H1 (cell line): Measurements from ENCODE around the gene PEX26. TPM values are rescaled to one million over a fixed set of nuclear protein-coding genes. Genes with fewer than 3 reads are reported as not detected.

Experiments
- CTCF ChIA-PET: fragments of 300-600 bp; sonication (Branson Sonifier 250); formaldehyde crosslinking; loops from one replicate; lab custom pipeline; 2021; ENCODE audit not compliant: partially characterized antibody; lab: Charles Lee
- POLR2A ChIA-PET: fragments of 300-600 bp; sonication (Branson Sonifier 250); formaldehyde crosslinking; loops from one replicate; lab custom pipeline; 2021; ENCODE audit warnings: inconsistent platforms; ENCODE audit not compliant: partially characterized antibody; lab: Charles Lee
- DNase-seq, 2 experiments: peaks; one replicate each; pipeline versions ENCODE4 v3.0.0 to v3.0.0-alpha.2; 2010 to 2022; ENCODE audit warnings: low spot score in 2 of 2, low read depth in 1 of 2, mixed read lengths in 1 of 2
- FAIRE-seq: peaks from 2 replicates; lab custom pipeline; 2011; peaks lifted over from hg19 to GRCh38; lab: Jason Lieb, UNC
- H2AFZ ChIP-seq: 2 replicates; pipeline ENCODE4 v1.8.1; 2012; ENCODE audit warnings: low read length, inconsistent platforms
- H2AK5ac ChIP-seq: 2 replicates; pipeline ENCODE4 v1.6.1; 2013; ENCODE audit warnings: low read depth, low read length
- H2BK120ac ChIP-seq: replicated peaks from 2 replicates; pipeline ENCODE3; 2013; ENCODE audit warnings: low read depth, low read length, inconsistent platforms
- H2BK12ac ChIP-seq: 2 replicates; pipeline ENCODE4 v1.6.1; 2013; ENCODE audit warnings: low read depth, low read length
- H2BK15ac ChIP-seq: 2 replicates; pipeline ENCODE4 v1.6.1; 2013; ENCODE audit warnings: low read length
- H2BK20ac ChIP-seq: 2 replicates; pipeline ENCODE4 v1.6.1; 2013; ENCODE audit warnings: low read length
- H2BK5ac ChIP-seq: 2 replicates; pipeline ENCODE4 v1.6.1; 2013; ENCODE audit warnings: low read depth, low read length
- H3K14ac ChIP-seq: 2 replicates; pipeline ENCODE4 v1.6.1; 2013; ENCODE audit warnings: inconsistent platforms; ENCODE audit not compliant: insufficient read length
- H3K18ac ChIP-seq: 2 replicates; pipeline ENCODE4 v1.6.1; 2013; ENCODE audit warnings: low read length; ENCODE audit errors: extremely low read depth
- H3K23ac ChIP-seq: 2 replicates; pipeline ENCODE4 v1.6.1; 2013; ENCODE audit warnings: inconsistent platforms; ENCODE audit not compliant: insufficient read length
- H3K23me2 ChIP-seq: 2 replicates; pipeline ENCODE4 v1.6.1; 2013; ENCODE audit warnings: low read depth, low read length
- H3K27ac ChIP-seq: 2 replicates; pipeline ENCODE4 v1.6.1; 2011; ENCODE audit warnings: low read depth, low read length, inconsistent platforms
- H3K27me3 ChIP-seq, 4 experiments: replicated peaks in 1 of 4; 1 replicate in 1 of 4; 2 replicates in 3 of 4; pipeline versions ENCODE4 v1.6.1 to v1.8.1; 2011 to 2013; ENCODE audit warnings: low read length in 3 of 4, mild to moderate bottlenecking in 3 of 4, inconsistent platforms in 2 of 4, mixed read lengths in 2 of 4, moderate library complexity in 1 of 4; ENCODE audit not compliant: control insufficient read depth in 3 of 4, insufficient read depth in 3 of 4; ENCODE audit errors: extremely low read depth in 1 of 4
- H3K36me3 ChIP-seq, 4 experiments: 2 replicates each; pipeline versions ENCODE4 v1.6.1 to v1.8.1; 2011 to 2013; ENCODE audit warnings: mild to moderate bottlenecking in 4 of 4, low read length in 3 of 4, moderate library complexity in 2 of 4, control low read depth in 1 of 4, inconsistent platforms in 1 of 4; ENCODE audit not compliant: insufficient read depth in 4 of 4, control insufficient read depth in 2 of 4
- H3K4ac ChIP-seq: replicated peaks from 2 replicates; pipeline ENCODE3; 2013; ENCODE audit warnings: low read length, low read depth, mixed read lengths, inconsistent platforms; ENCODE audit not compliant: insufficient read length
- H3K4me1 ChIP-seq, 4 experiments: replicated peaks in 1 of 4; 1 replicate in 1 of 4; 2 replicates in 3 of 4; pipeline versions ENCODE4 v1.6.1 to v1.8.1; 2011 to 2013; ENCODE audit warnings: low read length in 3 of 4, inconsistent platforms in 2 of 4, mixed read lengths in 1 of 4; ENCODE audit not compliant: insufficient read depth in 4 of 4, control insufficient read depth in 3 of 4
- H3K4me2 ChIP-seq, 2 experiments: 2 replicates each; pipeline versions ENCODE4 v1.6.1 to v1.8.1; 2011 to 2013; ENCODE audit warnings: low read depth in 2 of 2, low read length in 2 of 2, control low read depth in 1 of 2, inconsistent platforms in 1 of 2, mild to moderate bottlenecking in 1 of 2; ENCODE audit not compliant: insufficient read depth in 1 of 2
- H3K4me3 ChIP-seq, 4 experiments: fragments of 200-600, 300-600 bp in 1 of 4; sonication (generic), shearing (Covaris generic), sonication (Bioruptor Twin) in 1 of 4; 2 replicates each; pipeline versions ENCODE4 v1.5.1 to v1.8.1; 2011 to 2016; ENCODE audit warnings: low read length in 4 of 4, low read depth in 3 of 4, control low read depth in 2 of 4, inconsistent platforms in 2 of 4, mild to moderate bottlenecking in 2 of 4, mixed read lengths in 1 of 4, moderate library complexity in 1 of 4; ENCODE audit not compliant: insufficient read depth in 2 of 4; ENCODE audit errors: extremely low read depth in 1 of 4
- H3K56ac ChIP-seq: replicated peaks from 2 replicates; pipeline ENCODE3; 2013; ENCODE audit warnings: low read depth, mild to moderate bottlenecking, mixed read lengths, low read length, inconsistent platforms; ENCODE audit not compliant: insufficient read length
- H3K79me1 ChIP-seq: 2 replicates; pipeline ENCODE4 v1.6.1; 2013; ENCODE audit warnings: low read depth, low read length, control low read depth
- H3K79me2 ChIP-seq, 2 experiments: 2 replicates each; pipeline versions ENCODE4 v1.6.1 to v1.8.1; 2012 to 2013; ENCODE audit warnings: low read length in 2 of 2, mild to moderate bottlenecking in 2 of 2, inconsistent platforms in 1 of 2; ENCODE audit not compliant: insufficient read depth in 2 of 2, control insufficient read depth in 1 of 2
- H3K9ac ChIP-seq, 4 experiments: replicated peaks in 1 of 4; 1 replicate in 1 of 4; 2 replicates in 3 of 4; pipeline versions ENCODE4 v1.6.1 to v1.8.1; 2011 to 2013; ENCODE audit warnings: low read depth in 3 of 4, low read length in 3 of 4, control low read depth in 2 of 4, mild to moderate bottlenecking in 2 of 4, moderate library complexity in 2 of 4, inconsistent platforms in 1 of 4; ENCODE audit errors: extremely low read depth in 1 of 4
- H3K9me3 ChIP-seq, 2 experiments: 2 replicates each; pipeline versions ENCODE4 v1.6.1 to v1.8.1; 2012 to 2013; ENCODE audit warnings: mild to moderate bottlenecking in 2 of 2, moderate library complexity in 2 of 2, control low read depth in 1 of 2, inconsistent platforms in 1 of 2, low read depth in 1 of 2, low read length in 1 of 2, mixed read lengths in 1 of 2; ENCODE audit not compliant: insufficient read depth in 2 of 2
- H4K20me1 ChIP-seq, 2 experiments: replicated peaks in 1 of 2; 2 replicates each; pipeline versions ENCODE3 to v1.8.1; 2011 to 2013; ENCODE audit warnings: inconsistent platforms in 2 of 2, low read length in 2 of 2, mild to moderate bottlenecking in 1 of 2; ENCODE audit not compliant: insufficient read depth in 2 of 2, control insufficient read depth in 1 of 2
- H4K5ac ChIP-seq: 2 replicates; pipeline ENCODE4 v1.6.1; 2013; ENCODE audit warnings: low read length, low read depth, mixed read lengths, inconsistent platforms; ENCODE audit not compliant: insufficient read length
- H4K8ac ChIP-seq: 2 replicates; pipeline ENCODE4 v1.8.0; 2013; ENCODE audit warnings: mild to moderate bottlenecking, moderate library complexity, low read length, inconsistent platforms; ENCODE audit not compliant: insufficient read depth; ENCODE audit errors: extremely low read depth
- H4K91ac ChIP-seq: replicated peaks from 2 replicates; pipeline ENCODE3; 2013; ENCODE audit warnings: low read length, mixed read lengths, inconsistent platforms; ENCODE audit not compliant: insufficient read length
- BRCA1 ChIP-seq: IDR thresholded peaks from 2 replicates; pipeline ENCODE4 v1.6.1; 2012; ENCODE audit warnings: low read depth, low read length, improper control_type of control experiment
- CEBPB ChIP-seq: IDR thresholded peaks from 2 replicates; pipeline ENCODE4 v1.6.1; 2012; ENCODE audit warnings: low read depth, low read length
- NANOG ChIP-seq: IDR thresholded peaks from 2 replicates; pipeline ENCODE4 v1.6.1; 2011; ENCODE audit warnings: low read length, low read depth, mild to moderate bottlenecking, inconsistent platforms; ENCODE audit not compliant: insufficient read depth, poor library complexity, severe bottlenecking
- RNF2 ChIP-seq: fragments of 200-900, 300-1000 bp; sonication (generic); IDR thresholded peaks from 2 replicates; pipeline ENCODE4 v1.7.1; 2016; ENCODE audit warnings: borderline replicate concordance, low read depth, mild to moderate bottlenecking, antibody characterized with exemption, low read length; ENCODE audit not compliant: poor library complexity, severe bottlenecking; ENCODE audit errors: missing control alignments
- WGBS, 2 experiments: shearing (Covaris generic) in 1 of 2; methylation state at CpG; one replicate each; pipeline versions ENCODE4 v1.1.6 to v1.1.7; 2013 to 2015; ENCODE audit warnings: low lambda C conversion rate in 2 of 2, mixed read lengths in 2 of 2, inconsistent platforms in 1 of 2, low coverage in 1 of 2, missing lambda C conversion rate in 1 of 2; ENCODE audit not compliant: insufficient replicate concordance in 2 of 2, insufficient coverage in 1 of 2, insufficient read length in 1 of 2; ENCODE audit errors: extremely low coverage in 1 of 2, missing lambda C conversion rate in 1 of 2; 5-methylcytosine and 5-hydroxymethylcytosine counted together
- polyA plus RNA-seq, 7 experiments: library from polyadenylated mRNA; depleted of rRNA in 3 of 7; stranded (reverse) in 5 of 7; unstranded in 2 of 7; fragments of >200 nt in 5 of 7; fragments of 200-250 nt in 2 of 7; gene quantifications; 1 replicate in 5 of 7; 2 replicates in 1 of 7; 4 replicates in 1 of 7; pipeline versions ENCODE4 v1.2.1 to v1.2.3, GENCODE V29; 2011 to 2013; ENCODE audit warnings: missing spikeins in 2 of 7, mixed read lengths in 2 of 7
- total RNA-seq: library from RNA; stranded (reverse); fragmentation: NEBNext Ultra II Directional; extraction: Animal tissue kit (Norgen Biotek cat#: 25700); gene quantifications from 2 replicates; pipeline ENCODE4 v1.2.1, GENCODE V29; 2021

The PEX26 gene
- total and polyA plus RNA-seq, 2 of the 8 experiments (the other 6 are each of a cell fraction or from before 2014, with no cell fraction given) = 33.1 to 49.0 TPM

DNA sequence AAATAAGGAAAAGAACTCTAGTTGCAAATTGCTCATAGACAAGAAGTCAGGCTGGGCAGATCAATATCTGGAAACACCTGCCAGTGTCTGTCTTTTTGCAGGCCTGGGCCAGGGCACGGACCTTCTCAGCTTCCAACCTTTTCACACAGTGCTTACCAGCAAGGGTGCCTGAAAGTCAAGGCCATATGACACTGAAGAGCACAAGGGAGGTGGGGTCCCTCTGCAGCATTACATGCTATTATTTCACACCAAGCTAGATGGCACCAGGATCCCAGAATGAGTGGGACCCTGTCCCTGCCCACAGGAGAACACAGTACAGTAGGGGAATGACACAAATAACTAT, 5.9 kb upstream of the PEX26 start:
- Histone ChIP-seq H2AK5ac (no peak overlapping the region), H3K23me2 (no peaks in the 10 kb centered on the region), H3K4ac (no peak overlapping the region), H3K27me3 (peaks cover 0 to 2% (median 0%) of the 10 kb centered on the region in 4 experiments; a peak in 2 of 7 replicates), H3K18ac (no peak overlapping the region), H3K4me2 (no peak overlapping the region), H2BK5ac (no peak overlapping the region), H4K20me1 (no peaks in the 10 kb centered on the region), H4K8ac (no peak overlapping the region), H3K4me1 (no peaks in the 10 kb centered on the region), H3K79me2 (no peaks in the 10 kb centered on the region), H3K9me3 (no peaks in the 10 kb centered on the region), H3K79me1 (no peaks in the 10 kb centered on the region), H4K5ac (no peak overlapping the region), H3K14ac (no peak overlapping the region), H2AFZ (no peak overlapping the region), H3K4me3 (no peak overlapping the region), H2BK20ac (no peak overlapping the region), H2BK12ac (no peak overlapping the region), H3K36me3 (no peaks in the 10 kb centered on the region), H2BK120ac (no peak overlapping the region), H3K27ac (no peak overlapping the region), H4K91ac (no peak overlapping the region), H3K56ac (no peak overlapping the region), H3K23ac (no peak overlapping the region), H3K9ac (no peak overlapping the region), H2BK15ac (no peak overlapping the region)
- WGBS, 2 experiments = 88% methylated on average over 1 of the region's 1 CpG; no CpG with 5 or more reads in 1 of the 2 experiments
- TF ChIP-seq RNF2 (no peak), NANOG (no peak), BRCA1 (no peak), CEBPB (no peak)
- ChIA-PET CTCF (interaction anchor here (0.6 to 11.5 kb wide), 15 partner anchors 8 to 239 kb away, joined by 3 to 163 read pairs (median 3); no protein-coding TSS in a partner anchor), POLR2A (interaction anchor here (0.6 kb wide), 1 partner anchor 702 kb away, joined by 3 read pairs; no protein-coding TSS in a partner anchor)
- DNase-seq = no peak
- no peak for FAIRE-seq
